Measurements from ENCODE around the gene FZD4. TPM values are rescaled to one million over a fixed set of nuclear protein-coding genes. Genes with fewer than 3 reads are reported as not detected.

Gene FZD4
- total and polyA plus RNA-seq, 2 donors from 2014 or later, result 21.4 to 41.4 TPM

- no peaks in the 10 kb centered on the region for H3K9me3 ChIP-seq (ENCODE audit: control insufficient read depth in 2 of 3, insufficient read depth in 1 of 3, low read length in 3 of 3)
- no peak overlapping the region for H3K9ac ChIP-seq (ENCODE audit: low read length in 3 of 3)
- intact Hi-C loops (cut with DNase I), result no loop called here
- DNase-seq, result no peak
- no peak for FAIRE-seq
- no peak overlapping the region for H3K27ac ChIP-seq (ENCODE audit: low read depth in 2 of 2, low read length in 2 of 2)
- no peaks in the 10 kb centered on the region for H3K27me3 ChIP-seq (ENCODE audit: control insufficient read depth, insufficient read depth, low read length)
- H3K4me3 ChIP-seq (ENCODE audit: low read length in 3 of 3), result no peak overlapping the region
- TF ChIP-seq CTCF (IDR thresholded peaks at IDR 0.05; ENCODE audit: borderline replicate concordance, extremely low read depth, insufficient read depth), result no peak
- no peaks in the 10 kb centered on the region for H3K36me3 ChIP-seq (ENCODE audit: control insufficient read depth in 2 of 3, insufficient read depth in 3 of 3, low read length in 3 of 3)
- H3K4me1 ChIP-seq (ENCODE audit: control insufficient read depth in 2 of 3, insufficient read depth in 2 of 3, low read depth in 1 of 3, low read length in 3 of 3), result no peaks in the 10 kb centered on the region
Observed at GRCh38 chr11:86906198-86906597, 49.0 kb downstream of the FZD4 start.

GRCh38 chr11:86905252-86905651, 49.9 kb downstream of the FZD4 start:
- Histone ChIP-seq H3K36me3 (ENCODE audit: control insufficient read depth in 2 of 3, insufficient read depth in 3 of 3, low read length in 3 of 3) (no peaks in the 10 kb centered on the region), H3K9ac (ENCODE audit: low read length in 3 of 3) (no peak overlapping the region), H3K4me3 (ENCODE audit: low read length in 3 of 3) (no peak overlapping the region), H3K27me3 (ENCODE audit: control insufficient read depth, insufficient read depth, low read length) (no peaks in the 10 kb centered on the region), H3K4me1 (ENCODE audit: control insufficient read depth in 2 of 3, insufficient read depth in 2 of 3, low read depth in 1 of 3, low read length in 3 of 3) (no peaks in the 10 kb centered on the region), H3K9me3 (ENCODE audit: control insufficient read depth in 2 of 3, insufficient read depth in 1 of 3, low read length in 3 of 3) (no peaks in the 10 kb centered on the region), H3K27ac (ENCODE audit: low read depth in 2 of 2, low read length in 2 of 2) (no peak overlapping the region)
- TF ChIP-seq CTCF (IDR thresholded peaks at IDR 0.05; ENCODE audit: borderline replicate concordance, extremely low read depth, insufficient read depth), result no peak
- intact Hi-C loops (cut with DNase I), result no loop called here
- DNase-seq (no peak), FAIRE-seq (no peak)

- Histone ChIP-seq H3K4me3 (ENCODE audit: low read length in 3 of 3) (no peak overlapping the region), H3K27ac (ENCODE audit: low read depth in 2 of 2, low read length in 2 of 2) (no peak overlapping the region), H3K36me3 (ENCODE audit: control insufficient read depth in 2 of 3, insufficient read depth in 3 of 3, low read length in 3 of 3) (no peaks in the 10 kb centered on the region), H3K9ac (ENCODE audit: low read length in 3 of 3) (no peak overlapping the region), H3K4me1 (ENCODE audit: control insufficient read depth in 2 of 3, insufficient read depth in 2 of 3, low read depth in 1 of 3, low read length in 3 of 3) (no peaks in the 10 kb centered on the region), H3K27me3 (ENCODE audit: control insufficient read depth, insufficient read depth, low read length) (no peaks in the 10 kb centered on the region), H3K9me3 (ENCODE audit: control insufficient read depth in 2 of 3, insufficient read depth in 1 of 3, low read length in 3 of 3) (no peaks in the 10 kb centered on the region)
- no peak for DNase-seq
- intact Hi-C loops (cut with DNase I), result no loop called here
- no peak for FAIRE-seq
- no peak for TF ChIP-seq CTCF (IDR thresholded peaks at IDR 0.05; ENCODE audit: borderline replicate concordance, extremely low read depth, insufficient read depth)
Observed at GRCh38 chr11:86904001-86904400, 51.2 kb downstream of the FZD4 start.

GRCh38 chr11:86902345-86902744, 52.9 kb downstream of the FZD4 start:
- no peak for FAIRE-seq
- H3K9me3 ChIP-seq (ENCODE audit: control insufficient read depth in 2 of 3, insufficient read depth in 1 of 3, low read length in 3 of 3), result no peaks in the 10 kb centered on the region
- H3K36me3 ChIP-seq (ENCODE audit: control insufficient read depth in 2 of 3, insufficient read depth in 3 of 3, low read length in 3 of 3), result no peaks in the 10 kb centered on the region
- no peak for DNase-seq
- H3K4me3 ChIP-seq (ENCODE audit: low read length in 3 of 3), result no peak overlapping the region
- no peak overlapping the region for H3K9ac ChIP-seq (ENCODE audit: low read length in 3 of 3)
- intact Hi-C loops (cut with DNase I), result no loop called here
- H3K27ac ChIP-seq (ENCODE audit: low read depth in 2 of 2, low read length in 2 of 2), result no peak overlapping the region
- TF ChIP-seq CTCF (IDR thresholded peaks at IDR 0.05; ENCODE audit: borderline replicate concordance, extremely low read depth, insufficient read depth), result no peak
- H3K27me3 ChIP-seq (ENCODE audit: control insufficient read depth, insufficient read depth, low read length), result no peaks in the 10 kb centered on the region
- no peaks in the 10 kb centered on the region for H3K4me1 ChIP-seq (ENCODE audit: control insufficient read depth in 2 of 3, insufficient read depth in 2 of 3, low read depth in 1 of 3, low read length in 3 of 3)

Measured in kidney (tissue), 14 donors.